Endothelial cell of umbilical vein (primary cell): ENCODE data around the gene KIR2DL3. TPM values are rescaled to one million over a fixed set of nuclear protein-coding genes. Genes with fewer than 3 reads are reported as not detected.

Experiments used
- BruUV-seq: library from RNA; stranded (reverse); fragments of 400-500 nt; replicated peaks from 2 replicates; lab custom pipeline; 2021; lab: Mats Ljungman, UMichigan
- CTCF ChIA-PET: fragments of 300-600, 350-600 bp; sonication (Branson Sonifier 250); formaldehyde crosslinking; loops from one replicate; lab custom pipeline; 2021; ENCODE audit warnings: antibody characterized with exemption, inconsistent platforms; lab: Charles Lee
- POLR2A ChIA-PET: fragments of 300-600, 350-600 bp; sonication (Branson Sonifier 250); formaldehyde crosslinking; loops from one replicate; lab custom pipeline; 2021; ENCODE audit warnings: antibody characterized with exemption, inconsistent platforms; lab: Charles Lee
- DNase-seq: peaks from one replicate; pipeline ENCODE4 v3.0.0-alpha.2; 2011; ENCODE audit warnings: low read depth, low spot score
- FAIRE-seq: peaks from 2 replicates; lab custom pipeline; 2011; peaks lifted over from hg19 to GRCh38; lab: Jason Lieb, UNC
- H2AFZ ChIP-seq: 2 replicates; pipeline ENCODE4 v1.6.0; 2012; ENCODE audit warnings: low read depth, low read length, control low read depth, inconsistent platforms
- H3K27ac ChIP-seq: 2 replicates; pipeline ENCODE4 v1.5.1; 2011; ENCODE audit warnings: low read depth, mild to moderate bottlenecking, control low read depth, low read length, moderate library complexity; ENCODE audit not compliant: insufficient read depth
- H3K27me3 ChIP-seq, 2 experiments: 2 replicates each; pipeline versions ENCODE4 v1.6.0 to v1.6.1; 2011; ENCODE audit warnings: low read length in 2 of 2, mixed read lengths in 1 of 2; ENCODE audit not compliant: control insufficient read depth in 2 of 2, insufficient read depth in 2 of 2
- H3K36me3 ChIP-seq, 2 experiments: 2 replicates in 1 of 2; 3 replicates in 1 of 2; pipeline ENCODE4 v1.5.1; 2011; ENCODE audit warnings: low read length in 2 of 2, mild to moderate bottlenecking in 1 of 2, moderate library complexity in 1 of 2; ENCODE audit not compliant: control insufficient read depth in 2 of 2, insufficient read depth in 2 of 2; ENCODE audit errors: extremely low read depth in 1 of 2
- H3K4me1 ChIP-seq: 3 replicates; pipeline ENCODE4 v1.5.1; 2011; ENCODE audit warnings: mild to moderate bottlenecking, low read length; ENCODE audit not compliant: control insufficient read depth, insufficient read depth; ENCODE audit errors: extremely low read depth
- H3K4me2 ChIP-seq: 2 replicates; pipeline ENCODE4 v1.6.1; 2011; ENCODE audit warnings: low read length, control low read depth, mixed read lengths; ENCODE audit not compliant: insufficient read depth
- H3K4me3 ChIP-seq, 3 experiments: fragments of 200-600 bp in 1 of 3; sonication (generic), shearing (Covaris generic) in 1 of 3; replicated peaks in 1 of 3; 2 replicates each; pipeline ENCODE4 v1.5.1; 2011 to 2016; ENCODE audit warnings: control low read depth in 3 of 3, low read length in 3 of 3, mild to moderate bottlenecking in 2 of 3, inconsistent platforms in 1 of 3, low read depth in 1 of 3, moderate library complexity in 1 of 3; ENCODE audit not compliant: insufficient read depth in 1 of 3
- H3K79me2 ChIP-seq: 2 replicates; pipeline ENCODE4 v1.6.0; 2012; ENCODE audit warnings: low read length, inconsistent platforms; ENCODE audit not compliant: control insufficient read depth, insufficient read depth
- H3K9ac ChIP-seq: replicated peaks from 2 replicates; pipeline ENCODE3; 2011; ENCODE audit warnings: low read length, control low read depth; ENCODE audit not compliant: insufficient read depth; ENCODE audit errors: extremely low read depth
- H3K9me1 ChIP-seq: replicated peaks from 3 replicates; pipeline ENCODE4 v1.6.0; 2011; ENCODE audit warnings: mild to moderate bottlenecking, low read length; ENCODE audit not compliant: control insufficient read depth, insufficient read depth; ENCODE audit errors: extremely low read depth
- H3K9me3 ChIP-seq: replicated peaks from 2 replicates; pipeline ENCODE4 v1.5.1; 2012; ENCODE audit warnings: low read length, inconsistent platforms; ENCODE audit not compliant: control insufficient read depth, insufficient read depth
- H4K20me1 ChIP-seq: replicated peaks from 2 replicates; pipeline ENCODE3; 2011; ENCODE audit warnings: mild to moderate bottlenecking, low read length; ENCODE audit not compliant: control insufficient read depth, insufficient read depth; ENCODE audit errors: extremely low read depth
- CTCF ChIP-seq, 2 donors: IDR thresholded peaks; 1 replicate in 1 of 2; 2 replicates in 1 of 2; pipeline ENCODE4 v1.5.1; 2011; ENCODE audit warnings: low read length in 2 of 2, mild to moderate bottlenecking in 2 of 2, moderate library complexity in 2 of 2, control low read depth in 1 of 2, inconsistent platforms in 1 of 2, low read depth in 1 of 2; ENCODE audit not compliant: insufficient read depth in 1 of 2; ENCODE audit errors: extremely low read depth in 1 of 2
- GATA2 ChIP-seq: IDR thresholded peaks from 2 replicates; pipeline ENCODE4 v1.7.0; 2011; ENCODE audit warnings: low read depth, mild to moderate bottlenecking, moderate library complexity, mixed read lengths, low read length; ENCODE audit not compliant: insufficient read length, insufficient read depth
- JUN ChIP-seq: IDR thresholded peaks from 2 replicates; pipeline ENCODE4 v1.6.1; 2011; ENCODE audit warnings: borderline replicate concordance, low read depth; ENCODE audit not compliant: insufficient read length, insufficient read depth
- MAX ChIP-seq: IDR thresholded peaks from 2 replicates; pipeline ENCODE4 v1.6.1; 2011; ENCODE audit not compliant: insufficient read depth, insufficient read length
- MYC ChIP-seq: IDR thresholded peaks from one replicate; pipeline ENCODE4 v1.6.1; 2011; ENCODE audit warnings: mild to moderate bottlenecking, low read depth, low read length
- POLR2A ChIP-seq: IDR thresholded peaks from 2 replicates; pipeline ENCODE4 v1.6.1; 2012; ENCODE audit warnings: low read depth, mild to moderate bottlenecking, control low read depth, low read length
- POLR2AphosphoS5 ChIP-seq: IDR thresholded peaks from 2 replicates; pipeline ENCODE4 v1.6.1; 2012; ENCODE audit warnings: low read depth, mild to moderate bottlenecking, control low read depth, low read length, moderate library complexity; ENCODE audit not compliant: insufficient read depth
- dilution Hi-C: fragments of 300-500 bp; cut with MboI; formaldehyde crosslinking; loops from one replicate; pipeline ENCODE4 v1.15.0; 2019; ENCODE audit warnings: low sequenced_read_pairs; ENCODE audit not compliant: extremely low pct_ligation_motif_present
- intact Hi-C: fragments of 100-400 bp; cut with micrococcal nuclease; formaldehyde crosslinking; loops from one replicate; pipeline ENCODE4 v1.10.0; 2022
- polyA plus RNA-seq, 4 experiments: library from polyadenylated mRNA; depleted of rRNA in 3 of 4; stranded (reverse) in 3 of 4; unstranded in 1 of 4; fragments of >200 nt; gene quantifications; 2 replicates each; pipeline versions ENCODE4 v1.2.1 to v1.2.3, GENCODE V29; 2011 to 2012; ENCODE audit warnings: missing spikeins in 1 of 4
- total RNA-seq: library from RNA; stranded (reverse); gene quantifications from 2 replicates; pipeline ENCODE4 v1.2.3, GENCODE V29; 2021

KIR2DL3 gene
- total and polyA plus RNA-seq, 2 donors (not counting 3 experiments of a cell fraction or from before 2014, with no cell fraction given): not detected

GRCh38 chr19:54696117-54696548 lies 42.2 kb upstream of the KIR2DL3 start:
- FAIRE-seq (no peak), DNase-seq (no peak)
- Histone ChIP-seq H3K9me1 (no peaks in the 10 kb centered on the region), H3K9ac (no peak overlapping the region), H3K4me3 (no peak overlapping the region), H3K79me2 (no peaks in the 10 kb centered on the region), H3K4me1 (no peaks in the 10 kb centered on the region), H3K9me3 (no peaks in the 10 kb centered on the region), H2AFZ (no peak overlapping the region), H3K27ac (no peak overlapping the region), H4K20me1 (no peaks in the 10 kb centered on the region), H3K36me3 (no peaks in the 10 kb centered on the region), H3K27me3 (no peaks in the 10 kb centered on the region), H3K4me2 (no peak overlapping the region)
- TF ChIP-seq POLR2A (no peak), JUN (no peak), CTCF (IDR thresholded peaks at IDR 0.05; ENCODE audit: extremely low read depth in 1 of 2, insufficient read depth in 1 of 2, low read depth in 1 of 2, low read length in 2 of 2) (no peak), POLR2AphosphoS5 (no peak), MYC (no peak), MAX (no peak), GATA2 (no peak)
- ChIA-PET CTCF (no interaction called here), POLR2A (no interaction called here)
- dilution Hi-C loops (no loop called here), intact Hi-C loops (no loop called here)
- no TSS peak for BruUV-seq
